Measurements from ENCODE around the gene COX17. TPM values are rescaled to one million over a fixed set of nuclear protein-coding genes. Genes with fewer than 3 reads are reported as not detected.

COX17 gene
- total and polyA plus RNA-seq, 2 of the 13 experiments (the other 11 are each of a cell fraction or from before 2014, with no cell fraction given): 41.4 to 51.0 TPM

GRCh38 chr3:119627461-119627860 is 49.7 kb downstream of the COX17 start:
- FAIRE-seq (no peak), ATAC-seq (no peak), DNase-seq (ENCODE audit: low spot score) (no peak)
- Histone ChIP-seq H3K4me3 (replicated peaks in 1 of 3; ENCODE audit: insufficient read depth in 1 of 3, low read depth in 2 of 3, low read length in 3 of 3) (no peak overlapping the region), H3K4me1 (ENCODE audit: insufficient read depth, low read length) (no peaks in the 10 kb centered on the region), H3K27ac (ENCODE audit: extremely low read length, insufficient read depth, low read length) (no peak overlapping the region), H2AFZ (ENCODE audit: low read length) (no peak overlapping the region), H3K79me2 (ENCODE audit: insufficient read depth, low read length) (no peaks in the 10 kb centered on the region), H3K9ac (ENCODE audit: insufficient read depth, low read depth, low read length) (no peak overlapping the region), H3K27me3 (ENCODE audit: control insufficient read depth in 1 of 2, insufficient read depth in 2 of 2, low read length in 2 of 2) (peaks cover 0 to 10% of the 10 kb centered on the region in 2 experiments; a peak in 2 of 5 replicates), H3K36me3 (replicated peaks in 1 of 2; ENCODE audit: control insufficient read depth in 1 of 2, insufficient read depth in 2 of 2, low read length in 2 of 2) (no peaks in the 10 kb centered on the region), H3K4me2 (ENCODE audit: low read depth, low read length) (no peak overlapping the region), H4K20me1 (ENCODE audit: insufficient read depth, low read length) (no peaks in the 10 kb centered on the region), H3K9me3 (ENCODE audit: low read length) (no peaks in the 10 kb centered on the region)
- in situ Hi-C loops (cut with HindIII; ENCODE audit: extremely low pct_ligation_motif_present, low pct_unique_long_range_greater_than_20kb) (no loop called here), intact Hi-C loops (cut with micrococcal nuclease; ENCODE audit: unreplicated experiment) (no loop called here)
- no TSS peak for BruUV-seq (replicated peaks)
- POLR2A ChIA-PET: no interaction called here
- 58% methylated on average over 7 of the region's 8 CpGs for WGBS (ENCODE audit: low lambda C conversion rate)
- TF ChIP-seq ZNF142 (CRISPR knock-in tag; IDR thresholded peaks at IDR 0.05): no peak
- TF ChIP-seq TCF7L2 (IDR thresholded peaks at IDR 0.05; ENCODE audit: low read depth, low read length): no peak
- TF ChIP-seq ZNF414 (CRISPR knock-in tag; IDR thresholded peaks at IDR 0.05): no peak
- TF ChIP-seq ZNF224 (CRISPR knock-in tag; IDR thresholded peaks at IDR 0.05): no peak
- TF ChIP-seq ZSCAN5A (CRISPR knock-in tag; IDR thresholded peaks at IDR 0.05; ENCODE audit: borderline replicate concordance): no peak
- TF ChIP-seq RFX3 (CRISPR knock-in tag; IDR thresholded peaks at IDR 0.05): no peak
- TF ChIP-seq KMT2A (CRISPR knock-in tag; IDR thresholded peaks at IDR 0.05): no peak
- TF ChIP-seq ZNF770 (CRISPR knock-in tag; IDR thresholded peaks at IDR 0.05): no peak
- TF ChIP-seq ZNF703 (CRISPR knock-in tag; IDR thresholded peaks at IDR 0.05; ENCODE audit: borderline replicate concordance): no peak
- no peak for TF ChIP-seq PCBP1 (IDR thresholded peaks at IDR 0.05; ENCODE audit: borderline replicate concordance, low read depth, low read length)
- TF ChIP-seq ZNF780A (CRISPR knock-in tag; IDR thresholded peaks at IDR 0.05): no peak
- TF ChIP-seq AKAP8 (CRISPR knock-in tag; IDR thresholded peaks at IDR 0.05): no peak
- TF ChIP-seq ZNF30 (CRISPR knock-in tag; IDR thresholded peaks at IDR 0.05): no peak
- TF ChIP-seq HMG20B (CRISPR knock-in tag; conservative IDR thresholded peaks at IDR 0.05): no peak
- CTCF ChIA-PET (ENCODE audit: low intra/inter-chr PET ratio, low total read pairs): no interaction called here
